Ishikawa (cell line): ENCODE data around the gene HOATZ.

Experiments
- CEBPB ChIP-seq: IDR thresholded peaks from 2 replicates; pipeline ENCODE4 v1.6.1; 2012
- CREB1 ChIP-seq: IDR thresholded peaks from 2 replicates; pipeline ENCODE4 v1.6.1; 2012; ENCODE audit warnings: low read depth
- EGR1 ChIP-seq: IDR thresholded peaks from 2 replicates; pipeline ENCODE4 v1.6.1; 2012
- EP300 ChIP-seq: IDR thresholded peaks from 2 replicates; pipeline ENCODE4 v1.6.1; 2012; ENCODE audit warnings: borderline replicate concordance
- FOXM1 ChIP-seq: IDR thresholded peaks from 2 replicates; pipeline ENCODE4 v1.6.1; 2012; ENCODE audit warnings: low read depth, borderline replicate concordance
- MAX ChIP-seq: IDR thresholded peaks from 2 replicates; pipeline ENCODE4 v1.6.1; 2012
- NFIC ChIP-seq: IDR thresholded peaks from 2 replicates; pipeline ENCODE4 v1.6.1; 2012
- RAD21 ChIP-seq: IDR thresholded peaks from 2 replicates; pipeline ENCODE4 v1.6.1; 2012; ENCODE audit warnings: low read depth
- REST ChIP-seq: IDR thresholded peaks from 2 replicates; pipeline ENCODE4 v1.6.1; 2012; ENCODE audit warnings: low read depth, mild to moderate bottlenecking
- TAF1 ChIP-seq: IDR thresholded peaks from 2 replicates; pipeline ENCODE4 v1.6.1; 2012; ENCODE audit warnings: low read depth, mild to moderate bottlenecking
- TCF12 ChIP-seq: IDR thresholded peaks from 2 replicates; pipeline ENCODE4 v1.6.1; 2012; ENCODE audit warnings: low read depth
- TEAD4 ChIP-seq: IDR thresholded peaks from 2 replicates; pipeline ENCODE4 v1.6.1; 2012
- USF1 ChIP-seq: IDR thresholded peaks from 2 replicates; pipeline ENCODE4 v1.6.1; 2012
- YY1 ChIP-seq: IDR thresholded peaks from 2 replicates; pipeline ENCODE4 v1.6.1; 2012; ENCODE audit warnings: low read depth
- ZBTB7A ChIP-seq: IDR thresholded peaks from 2 replicates; pipeline ENCODE4 v1.6.1; 2012; ENCODE audit warnings: low read depth

Gene HOATZ

DNA sequence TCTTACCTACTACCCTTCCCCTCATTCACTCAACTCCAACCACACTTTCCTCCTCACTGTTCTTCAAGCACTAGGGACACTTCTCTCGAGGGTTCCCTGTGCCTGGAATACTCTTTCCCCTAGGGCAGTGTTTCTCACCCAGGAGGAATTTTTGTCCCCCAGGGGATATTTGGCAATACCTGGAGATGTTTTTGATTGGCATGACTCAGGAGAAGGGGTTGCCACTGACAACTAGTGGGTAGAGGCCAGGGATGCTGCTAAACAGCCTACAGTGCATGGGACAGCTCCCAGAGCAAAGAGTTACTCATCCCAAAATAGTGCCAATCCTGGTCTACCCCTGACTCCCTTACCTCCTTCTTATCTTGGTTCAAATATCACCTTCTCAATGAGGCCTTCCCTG, 42.4 kb upstream of the HOATZ start:
- TF ChIP-seq MAX, result no peak
- TF ChIP-seq TCF12, result no peak
- no peak for TF ChIP-seq CEBPB
- no peak for TF ChIP-seq REST
- no peak for TF ChIP-seq RAD21
- no peak for TF ChIP-seq CREB1
- no peak for TF ChIP-seq EGR1
- TF ChIP-seq TEAD4, result no peak
- TF ChIP-seq FOXM1, result no peak
- no peak for TF ChIP-seq TAF1
- no peak for TF ChIP-seq USF1
- TF ChIP-seq EP300, result no peak
- TF ChIP-seq YY1, result no peak
- TF ChIP-seq NFIC, result no peak
- TF ChIP-seq ZBTB7A, result no peak

DNA sequence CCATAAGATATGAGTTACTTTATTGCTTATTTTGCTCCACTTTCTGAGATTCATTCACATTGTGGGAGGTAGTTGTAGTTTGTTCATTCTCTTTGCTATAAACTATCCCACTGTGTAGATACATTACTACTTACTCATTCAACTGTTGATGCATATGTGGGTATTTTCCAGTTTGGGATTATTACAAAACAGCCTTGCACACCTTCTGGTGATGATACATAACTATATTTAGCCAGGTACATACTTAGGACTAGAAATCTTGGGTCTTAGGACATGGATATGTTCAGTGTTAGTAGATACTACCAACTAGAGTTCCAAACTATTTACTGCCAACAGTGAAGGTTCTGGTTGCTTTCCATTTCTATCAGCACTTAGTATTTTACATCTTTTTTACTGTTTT, 40.1 kb upstream of the HOATZ start:
- TF ChIP-seq FOXM1 (no peak), MAX (no peak), REST (no peak), EP300 (no peak)

DNA sequence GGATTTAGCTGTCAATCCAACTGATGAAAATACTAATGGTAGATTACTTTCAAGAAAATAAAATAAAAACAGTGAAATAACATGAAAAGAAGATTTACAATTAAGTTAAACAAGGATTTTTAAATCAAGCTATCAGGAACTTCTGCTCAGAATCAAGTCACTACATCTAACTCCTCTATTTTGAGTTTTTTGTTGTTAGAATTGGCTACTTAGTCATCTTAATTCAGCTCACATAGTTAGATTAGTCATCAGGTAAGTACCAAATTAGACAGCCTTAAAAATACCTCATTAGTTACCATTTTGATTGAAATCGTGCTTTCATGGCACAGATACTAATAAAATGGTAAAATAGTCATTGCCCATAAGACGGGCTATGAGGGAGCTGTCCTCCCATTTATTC, 38.2 kb upstream of the HOATZ start:
- TF ChIP-seq USF1, result no peak
- no peak for TF ChIP-seq YY1
- no peak for TF ChIP-seq NFIC
- TF ChIP-seq EP300, result no peak
- no peak for TF ChIP-seq FOXM1

DNA sequence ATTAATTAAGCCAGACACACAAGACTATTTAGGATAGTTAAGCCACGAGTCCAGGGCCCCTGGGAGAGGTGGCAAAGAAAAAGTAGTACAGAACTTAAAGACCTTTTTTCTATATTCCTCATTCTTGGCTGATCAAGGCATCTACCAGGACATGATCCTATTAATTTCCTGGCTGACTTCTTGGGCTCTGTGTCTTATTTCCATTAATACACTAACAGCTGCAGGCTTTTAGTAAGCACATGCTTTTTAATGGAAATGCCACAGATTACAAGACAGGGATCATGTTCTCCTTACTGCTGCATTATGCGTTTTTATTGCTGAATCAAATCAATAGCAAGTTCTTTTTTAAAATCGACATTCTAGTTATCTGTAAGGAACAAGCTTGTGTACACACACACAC, 37.6 kb upstream of the HOATZ start:
- no peak for TF ChIP-seq MAX
- no peak for TF ChIP-seq NFIC
- TF ChIP-seq CEBPB, result no peak
- TF ChIP-seq REST, result no peak
- no peak for TF ChIP-seq YY1
- TF ChIP-seq EGR1, result no peak
- TF ChIP-seq TAF1, result no peak
- TF ChIP-seq FOXM1, result no peak
- TF ChIP-seq USF1, result no peak
- TF ChIP-seq EP300, result no peak
- no peak for TF ChIP-seq RAD21
- TF ChIP-seq TCF12, result no peak
- no peak for TF ChIP-seq ZBTB7A
- TF ChIP-seq TEAD4, result no peak
- TF ChIP-seq CREB1, result no peak

- TF ChIP-seq YY1, result no peak
- no peak for TF ChIP-seq TAF1
- TF ChIP-seq USF1, result no peak
- TF ChIP-seq RAD21, result no peak
- no peak for TF ChIP-seq REST
- TF ChIP-seq CEBPB, result no peak
- TF ChIP-seq TCF12, result no peak
- no peak for TF ChIP-seq EGR1
- TF ChIP-seq TEAD4, result no peak
- no peak for TF ChIP-seq NFIC
- no peak for TF ChIP-seq ZBTB7A
- no peak for TF ChIP-seq EP300
- TF ChIP-seq CREB1, result no peak
- no peak for TF ChIP-seq FOXM1
- TF ChIP-seq MAX, result no peak
Observed at GRCh38 chr11:111477898-111478297, 36.7 kb upstream of the HOATZ start.
